Measurements from ENCODE around the gene EMX1.

GRCh38 chr2:72921088-72921851, 4.0 kb downstream of the EMX1 start:
- no peak for TF ChIP-seq REST (tag by site-specific recombination; IDR thresholded peaks at IDR 0.05)
- no peak for TF ChIP-seq BCL6B (tag by site-specific recombination; IDR thresholded peaks at IDR 0.05)
- TF ChIP-seq CTCF (tag by site-specific recombination; IDR thresholded peaks at IDR 0.05), result no peak
- no peak for TF ChIP-seq BCL11B (tag by site-specific recombination; IDR thresholded peaks at IDR 0.05; ENCODE audit: low read depth)
- no peak for TF ChIP-seq ZNF629 (tag by site-specific recombination; IDR thresholded peaks at IDR 0.05)
- TF ChIP-seq KLF8 (tag by site-specific recombination; IDR thresholded peaks at IDR 0.05), result no peak
- no peak for TF ChIP-seq ELK4 (IDR thresholded peaks at IDR 0.05; ENCODE audit: borderline replicate concordance, low read depth, low read length)

Measured in HEK293 (cell line).